RCC 7860 (cell line): ENCODE measurements around the gene ZCCHC18.
"Not testable (repeated sequence)": the region's sequence is repeated elsewhere in the genome, so short reads cannot be mapped to it uniquely, and the experiment has no call there.

Experiments used
- DNase-seq: peaks from one replicate; pipeline ENCODE4 v3.0.0-alpha.2; 2015; ENCODE audit warnings: low spot score
- FAIRE-seq: peaks from 2 replicates; lab custom pipeline; 2012; peaks lifted over from hg19 to GRCh38; lab: Jason Lieb, UNC

ZCCHC18 gene

DNA sequence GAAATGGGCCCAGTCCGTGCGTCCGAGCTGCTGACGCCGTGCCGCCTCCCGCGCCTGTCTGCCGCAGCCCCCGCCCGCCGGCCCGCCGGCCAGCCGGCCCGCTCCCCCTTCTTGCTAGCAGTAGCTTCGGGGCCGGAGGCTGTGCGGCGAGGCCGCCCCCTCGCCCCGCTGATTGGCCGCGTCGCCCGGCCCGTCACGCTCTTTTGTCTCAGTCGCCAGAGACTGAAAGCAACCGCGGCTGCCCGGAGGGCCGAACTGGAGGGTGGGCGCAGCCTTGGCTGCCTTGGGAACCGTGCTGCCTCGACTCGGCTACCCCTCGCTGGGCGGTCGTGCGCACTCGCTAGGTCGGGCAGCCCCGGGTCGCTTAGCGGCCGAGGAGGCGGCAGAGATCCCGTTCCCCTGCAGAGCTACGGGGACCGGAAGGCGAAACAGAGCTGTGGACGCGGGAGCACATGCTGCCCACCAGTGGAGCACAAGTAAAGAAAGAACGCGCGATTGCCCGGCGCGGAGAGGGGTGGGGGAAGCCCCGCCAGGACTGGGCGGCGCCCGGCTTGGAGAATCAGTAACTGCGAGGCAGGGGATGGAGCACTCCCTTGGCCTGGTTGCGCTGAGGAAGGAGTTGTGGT, at the start of gene ZCCHC18:
Gene ZCCHC18, plus strand, starts transcription at position 198 of the 626 bp plus-strand sequence. CDS start 1,589 bp downstream, outside the sequence.
- FAIRE-seq = peak; percentile 78
- peak; percentile 45 for DNase-seq

DNA sequence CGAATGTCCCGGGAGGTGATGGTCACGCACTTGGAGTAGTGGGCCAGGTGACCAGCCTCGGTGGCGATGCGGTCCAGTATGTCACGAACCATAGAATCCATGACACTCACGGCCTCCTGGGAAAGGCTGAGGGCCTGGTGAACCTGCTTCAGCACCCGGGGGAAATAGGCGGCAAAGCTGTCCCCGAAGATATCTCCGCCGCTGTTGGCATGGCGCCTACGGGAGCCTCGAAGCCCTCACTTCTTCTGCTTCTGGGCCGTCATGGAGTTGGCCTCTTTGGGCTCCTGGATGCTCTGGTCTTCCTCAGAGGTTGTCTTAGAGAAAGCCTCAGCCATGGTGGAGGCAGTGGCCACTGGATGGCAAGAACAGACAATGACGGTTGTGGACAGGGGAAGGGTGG, 49.7 kb upstream of the ZCCHC18 start:
- FAIRE-seq = not testable (repeated sequence)

DNA sequence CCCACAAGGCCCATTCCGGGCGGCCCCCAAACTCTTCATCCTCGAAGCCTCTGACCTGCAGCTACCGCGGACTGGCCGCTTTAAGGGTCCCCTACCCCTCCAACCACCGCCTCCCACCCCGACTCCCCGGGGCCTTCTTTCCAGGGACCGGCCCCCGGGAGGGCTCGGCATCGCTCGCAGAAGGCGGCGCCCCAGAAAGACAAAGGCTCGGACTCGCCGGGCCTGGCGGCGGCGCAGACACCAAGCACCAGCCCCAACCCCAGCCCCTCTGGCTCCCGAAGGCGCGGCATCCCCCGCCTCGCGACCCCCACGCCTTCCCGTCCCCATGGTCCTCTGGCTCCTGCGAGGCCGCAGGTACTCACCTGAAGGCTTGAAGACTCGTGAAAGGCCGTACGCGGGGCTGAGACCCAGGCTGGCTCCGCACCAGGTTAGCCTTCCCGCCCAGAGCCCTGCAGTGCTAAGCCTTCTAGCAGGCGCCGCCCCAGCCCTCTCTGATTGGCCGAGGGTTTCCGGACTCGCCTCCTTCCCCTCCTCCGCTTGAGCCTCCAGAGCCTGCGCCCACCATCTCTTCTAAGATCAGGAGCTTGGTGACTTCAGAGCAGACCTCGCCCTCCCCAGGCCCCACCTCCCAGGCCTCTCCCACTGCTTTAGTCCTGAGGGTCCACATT, 36.4 kb upstream of the ZCCHC18 start, which contains the start of gene TMSB15C:
Gene TMSB15C, minus strand, starts transcription at position 459 of the 668 bp plus-strand sequence.
- not testable (repeated sequence) for FAIRE-seq

More for the DNA sequence above, 49.7 kb upstream of the ZCCHC18 start:
- DNase-seq = not testable (repeated sequence)

DNA sequence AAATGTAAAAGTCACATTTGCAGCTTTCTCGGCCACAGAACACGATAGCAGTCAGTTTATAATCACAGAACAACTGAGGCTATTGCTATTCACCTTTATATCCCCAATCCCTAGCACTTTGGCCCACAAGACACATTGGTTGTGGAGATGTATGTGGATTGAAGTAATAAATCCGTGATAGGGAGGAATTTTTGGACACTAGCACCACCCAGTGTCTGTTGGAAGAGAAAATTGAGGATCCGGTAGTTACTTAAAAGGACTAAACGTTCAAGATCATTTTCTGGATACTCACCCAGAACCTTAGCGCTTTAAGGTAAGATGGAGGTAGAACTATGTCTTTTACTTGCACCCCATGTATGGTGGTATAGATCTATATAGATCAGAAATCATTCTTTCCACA, 34.5 kb upstream of the ZCCHC18 start:
- DNase-seq, FAIRE-seq: not testable (repeated sequence)

More for the DNA sequence above, 36.4 kb upstream of the ZCCHC18 start, which contains the start of gene TMSB15C:
- DNase-seq = not testable (repeated sequence)

DNA sequence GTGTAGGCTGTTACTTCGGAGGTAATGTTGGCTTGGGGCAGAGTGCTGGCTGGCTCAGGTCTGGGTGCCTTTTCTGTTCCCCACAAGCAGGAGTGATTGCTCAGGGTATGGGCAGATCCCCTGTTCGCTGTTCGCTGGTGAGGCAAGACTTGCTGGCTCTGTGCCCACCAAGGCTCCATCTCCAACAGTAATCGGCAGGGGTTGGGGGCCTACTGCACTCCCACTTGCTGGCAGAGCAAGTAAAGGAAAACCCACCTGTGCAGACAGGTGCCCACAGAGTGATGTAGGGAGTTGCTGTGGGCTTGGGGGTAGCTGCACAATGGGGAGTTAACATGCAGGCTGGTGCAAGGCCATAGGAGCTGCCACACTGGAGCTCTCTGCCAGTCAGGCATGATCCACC, 28.3 kb upstream of the ZCCHC18 start:
- no peak for DNase-seq
- FAIRE-seq = no peak

DNA sequence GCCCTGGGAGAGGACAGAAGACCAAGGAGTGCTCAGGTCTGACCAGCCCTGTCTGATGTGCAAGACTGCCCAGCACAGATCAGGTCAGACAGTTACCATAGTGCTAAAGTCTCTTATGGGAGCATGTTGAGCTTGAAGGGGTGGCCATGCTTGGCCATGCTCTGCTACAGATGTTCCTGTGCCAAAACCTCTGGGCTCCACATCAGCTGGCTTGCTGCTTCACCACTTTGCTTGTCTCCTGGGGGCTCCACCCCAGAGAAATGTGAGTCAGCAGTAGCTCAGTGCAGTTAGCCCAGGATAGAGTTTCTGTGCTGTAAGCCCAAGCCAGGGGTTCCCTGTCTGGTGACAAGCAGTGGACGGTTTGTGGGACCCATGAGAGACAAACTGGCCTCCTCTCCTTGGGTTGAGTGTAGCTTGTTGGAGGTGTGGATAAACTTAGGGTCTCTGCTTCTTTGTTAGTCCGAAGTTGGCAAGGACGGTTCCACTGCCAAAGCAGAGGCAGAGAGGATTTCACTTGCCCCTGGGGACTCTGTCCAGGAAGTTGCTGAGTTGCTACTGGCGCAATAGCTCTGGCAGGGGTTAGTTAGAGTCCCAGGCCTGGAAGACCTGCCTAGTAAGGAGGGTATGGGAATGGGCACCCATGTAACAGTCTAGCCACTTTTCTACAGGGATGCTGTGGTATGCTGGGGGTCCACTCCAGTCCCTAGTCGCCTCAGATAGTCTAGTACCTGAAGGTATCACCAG, 27.6 kb upstream of the ZCCHC18 start:
- FAIRE-seq = no peak
- DNase-seq = no peak

DNA sequence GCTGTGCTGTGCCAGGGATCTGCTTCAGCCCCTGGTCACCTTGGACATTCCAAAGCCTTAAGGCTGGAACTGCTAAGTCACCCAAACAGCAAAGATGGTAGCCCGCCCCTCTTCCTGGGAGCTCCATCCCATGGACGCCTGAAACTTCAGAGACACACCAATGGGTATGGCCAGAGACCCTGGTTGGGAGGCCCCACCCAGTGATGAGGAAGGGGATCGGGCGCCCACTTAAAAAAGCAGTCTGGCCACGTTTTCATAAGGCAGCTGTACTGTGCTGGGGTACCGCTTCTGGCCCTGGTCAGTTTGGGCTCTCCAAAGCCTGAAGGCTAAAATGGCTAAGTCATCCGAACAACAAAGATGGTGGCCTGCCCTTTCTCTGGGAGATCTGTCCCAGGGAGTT, 26.8 kb upstream of the ZCCHC18 start:
- DNase-seq (no peak), FAIRE-seq (no peak)

DNA sequence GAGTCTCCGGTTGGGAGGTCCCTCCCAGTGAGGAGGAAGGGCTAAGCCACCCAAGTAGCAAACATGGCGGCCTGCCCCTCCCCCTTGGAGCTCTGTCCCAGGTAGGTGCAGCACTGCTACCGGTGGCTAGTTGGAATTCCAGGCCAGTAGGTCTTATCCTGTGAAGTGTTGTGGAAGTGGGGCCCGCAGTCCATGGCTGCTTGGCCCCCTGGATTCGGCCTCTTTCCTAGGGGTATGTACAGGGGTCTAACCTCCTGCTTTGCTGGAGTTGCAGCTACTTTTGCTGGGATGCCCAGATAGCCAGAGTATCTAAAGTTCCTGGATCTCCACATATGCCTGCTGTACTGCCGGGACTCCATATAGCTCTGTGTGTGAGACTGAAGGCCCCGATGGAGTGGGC, 26.4 kb upstream of the ZCCHC18 start:
- DNase-seq (no peak), FAIRE-seq (no peak)

DNA sequence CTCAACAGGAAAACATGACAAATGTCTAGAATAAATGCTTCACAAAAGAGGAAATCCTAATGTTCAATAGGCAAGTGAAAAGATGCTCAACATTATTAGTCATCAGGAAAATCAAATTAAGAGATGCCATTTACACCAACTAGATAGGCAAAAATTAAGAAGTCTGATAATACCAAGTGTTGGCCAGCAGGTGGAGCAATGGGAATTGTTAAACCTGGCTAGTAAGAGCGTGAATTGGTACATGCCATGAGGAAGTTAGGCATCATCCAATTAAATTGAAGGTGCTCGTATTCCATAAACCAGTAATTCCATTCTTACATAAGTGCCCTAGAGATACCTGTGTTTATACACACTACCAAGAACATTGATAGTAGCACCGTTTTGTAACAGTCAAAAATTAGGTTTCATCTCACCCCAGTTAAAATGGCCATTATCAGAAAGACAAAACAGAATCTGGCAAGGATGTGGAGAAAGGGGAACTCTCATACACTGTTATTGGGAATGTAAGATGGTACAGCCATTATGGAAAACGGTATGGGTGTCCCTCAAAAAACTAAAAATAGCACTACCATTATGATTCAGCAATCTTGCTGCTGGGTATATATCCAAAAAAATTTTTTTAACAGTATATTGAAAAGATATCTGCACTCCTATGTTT, 14.0 kb upstream of the ZCCHC18 start:
- peak; percentile 38 for DNase-seq

DNA sequence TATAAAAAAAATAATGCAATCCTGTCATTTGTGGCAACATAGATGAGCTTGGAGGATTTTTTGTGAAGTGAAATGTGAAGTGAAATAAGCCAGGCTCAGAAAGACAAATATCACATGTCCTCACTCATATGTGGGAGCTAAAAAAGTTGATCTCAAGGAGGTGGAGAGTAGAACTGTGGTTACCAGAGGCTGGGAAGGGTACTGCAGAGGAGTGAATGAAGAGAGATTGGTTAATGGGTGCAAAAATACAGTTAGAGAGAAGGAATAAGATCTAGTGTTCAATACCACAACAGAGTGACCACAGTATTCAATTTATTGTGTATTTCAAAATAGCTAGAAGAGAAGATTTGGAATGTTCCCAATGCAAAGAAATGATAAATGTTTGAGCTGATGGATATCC, 13.4 kb upstream of the ZCCHC18 start:
- FAIRE-seq = no peak
- no peak for DNase-seq

More for the DNA sequence above, 14.0 kb upstream of the ZCCHC18 start:
- peak; percentile 90 for FAIRE-seq

DNA sequence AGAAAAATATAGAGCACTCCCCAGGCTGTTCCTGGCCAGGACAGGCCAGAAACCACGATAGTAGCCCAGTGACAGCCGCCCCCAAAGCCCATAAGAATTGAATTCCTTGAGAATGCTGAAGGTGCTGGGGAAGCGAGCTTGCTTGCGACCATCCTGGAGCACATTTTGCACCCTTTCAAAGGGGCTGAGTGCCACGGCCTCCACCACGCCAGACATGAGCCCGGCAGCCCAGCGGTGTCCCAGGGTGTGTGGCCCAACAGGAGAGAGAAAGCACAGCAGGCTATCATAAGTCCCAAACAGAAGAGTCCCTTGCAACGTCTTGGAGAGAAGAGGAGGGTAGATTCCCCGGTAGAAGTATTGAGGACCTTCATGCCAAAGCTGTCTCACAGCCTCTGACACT, 7.6 kb upstream of the ZCCHC18 start:
- FAIRE-seq (no peak), DNase-seq (no peak)

DNA sequence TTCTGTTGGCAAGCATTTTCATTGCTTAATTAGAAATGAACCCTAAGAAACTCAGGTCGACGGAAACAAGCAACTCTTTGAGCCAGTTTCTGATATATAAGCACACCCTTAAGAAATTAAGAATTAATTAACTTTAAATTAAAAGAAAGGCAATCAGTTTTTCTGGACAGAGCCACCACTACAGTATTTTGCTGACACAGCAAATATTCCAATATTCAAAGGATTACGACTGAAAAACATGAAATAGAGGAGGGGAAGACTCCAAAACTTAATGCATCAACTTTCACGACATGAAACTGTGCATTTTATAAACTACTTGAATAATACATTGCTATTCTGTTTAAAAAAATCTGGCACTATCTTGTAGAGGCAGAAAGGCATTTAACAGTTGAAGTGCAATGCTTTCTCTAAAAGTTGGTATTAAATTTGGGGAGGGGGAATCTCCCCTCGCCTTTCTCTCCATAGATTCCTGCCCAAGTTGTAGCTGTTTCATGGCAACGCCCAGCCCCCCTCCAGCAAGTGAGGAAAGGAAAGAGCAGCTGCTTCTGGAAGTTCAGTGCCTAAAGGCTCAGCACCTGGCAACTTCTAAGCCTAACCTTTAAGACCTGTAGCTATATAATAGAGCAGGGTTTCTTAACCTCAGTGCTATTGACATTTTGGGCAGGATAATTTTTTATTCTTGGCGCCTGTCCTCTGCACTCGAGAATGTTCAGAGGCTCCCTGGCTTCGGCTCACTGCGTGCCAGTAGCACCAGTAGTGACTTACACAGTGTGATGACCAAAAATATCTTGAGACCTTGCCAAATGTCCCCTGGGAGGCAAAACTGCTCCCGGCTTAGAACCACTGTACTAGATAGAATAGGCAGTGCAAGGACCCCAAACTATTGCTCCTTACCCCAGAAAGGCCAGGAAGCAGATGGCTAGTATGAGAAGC, 6.7 kb upstream of the ZCCHC18 start:
- no peak for FAIRE-seq
- no peak for DNase-seq

DNA sequence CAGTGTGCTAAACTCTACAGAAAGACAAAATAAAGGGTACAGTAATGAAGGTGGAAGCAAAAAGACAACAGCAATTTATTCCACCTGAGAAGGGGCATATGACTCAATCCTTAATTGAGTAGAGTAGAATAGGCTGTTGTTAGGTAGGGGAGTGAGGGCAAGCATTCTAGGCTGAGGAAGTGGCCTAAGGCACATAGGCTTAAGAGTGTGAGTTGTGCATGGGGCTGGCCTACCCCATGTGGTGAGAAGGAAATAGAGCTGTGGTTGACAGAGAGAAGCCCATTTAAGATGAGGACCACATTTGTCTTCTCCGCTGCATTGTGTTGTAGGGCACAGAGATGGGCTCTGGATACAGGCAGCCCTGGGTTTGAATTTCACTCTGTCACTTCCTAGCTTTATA, 3.4 kb upstream of the ZCCHC18 start:
- DNase-seq (no peak), FAIRE-seq (no peak)

DNA sequence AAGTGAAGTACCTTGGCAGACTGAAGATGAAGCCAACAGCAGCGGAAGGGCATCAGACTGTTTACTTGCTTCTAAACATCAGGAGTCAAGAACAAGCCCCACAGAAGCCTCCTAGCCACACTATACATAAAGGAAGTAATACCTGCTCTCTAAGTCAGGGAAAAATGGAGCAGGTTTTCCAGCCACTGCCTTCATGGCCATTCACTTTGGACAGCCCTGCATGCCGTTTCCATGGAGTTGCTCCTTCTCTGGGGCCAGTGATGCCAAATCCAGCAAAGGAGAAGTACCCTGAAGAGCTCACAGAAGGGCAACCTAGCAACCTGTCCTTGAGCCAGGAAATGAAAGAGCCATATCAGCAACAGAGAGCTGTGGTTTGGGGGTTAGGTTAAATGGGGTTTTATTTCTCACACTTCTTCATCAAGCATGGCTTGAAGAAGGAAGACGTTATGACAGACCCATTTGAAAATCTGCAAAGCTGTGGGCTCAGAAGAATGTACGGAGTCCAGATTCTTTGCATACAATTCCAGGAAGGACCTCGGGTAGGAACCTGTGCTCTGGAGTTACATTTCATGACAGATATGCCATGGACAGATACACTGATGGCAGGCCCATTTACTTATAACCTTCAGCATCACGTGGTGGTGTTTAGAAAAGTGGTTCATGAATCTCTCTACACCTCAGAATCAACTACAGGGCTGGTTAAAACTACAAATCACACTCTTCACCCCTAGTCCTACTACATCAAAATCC, 1.7 kb upstream of the ZCCHC18 start:
- DNase-seq, FAIRE-seq: not testable (repeated sequence)

DNA sequence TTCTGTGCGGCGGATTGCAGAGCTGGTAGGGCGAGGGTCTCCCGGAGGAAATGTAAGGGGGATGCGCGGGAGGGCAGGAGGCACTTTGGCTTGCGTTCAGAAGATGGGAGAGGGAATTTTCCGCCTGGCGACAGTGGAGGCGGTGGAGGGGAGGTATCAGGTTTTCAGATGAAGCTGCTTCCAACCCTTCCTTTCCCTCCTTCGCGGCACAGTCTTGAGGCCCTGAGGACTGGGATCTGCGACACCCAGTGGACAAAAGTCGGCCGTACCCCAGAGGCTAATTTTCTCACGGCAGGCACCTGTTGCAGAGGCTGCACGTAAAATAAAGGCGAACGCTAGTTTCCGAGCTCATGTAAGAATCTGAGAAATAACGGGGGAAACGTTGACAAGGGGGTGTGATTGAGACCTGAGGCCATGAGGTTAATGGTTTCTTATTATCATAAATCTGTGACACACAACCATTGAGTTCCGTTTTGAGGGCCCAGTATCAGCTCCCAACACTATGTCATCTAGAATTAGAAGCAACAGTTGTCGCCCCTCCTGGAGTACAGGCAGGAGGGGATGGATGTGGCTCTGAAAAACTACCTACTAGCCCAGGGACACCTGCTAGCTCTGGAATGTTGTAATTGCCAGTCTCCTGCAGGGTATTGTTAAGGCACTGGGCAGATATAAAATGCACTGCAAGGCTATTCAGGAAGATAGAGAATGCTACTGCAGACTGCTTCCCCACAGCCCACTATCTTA, 1.1 kb downstream of the ZCCHC18 start:
- DNase-seq (peak; percentile 47), FAIRE-seq (peak; percentile 72)

DNA sequence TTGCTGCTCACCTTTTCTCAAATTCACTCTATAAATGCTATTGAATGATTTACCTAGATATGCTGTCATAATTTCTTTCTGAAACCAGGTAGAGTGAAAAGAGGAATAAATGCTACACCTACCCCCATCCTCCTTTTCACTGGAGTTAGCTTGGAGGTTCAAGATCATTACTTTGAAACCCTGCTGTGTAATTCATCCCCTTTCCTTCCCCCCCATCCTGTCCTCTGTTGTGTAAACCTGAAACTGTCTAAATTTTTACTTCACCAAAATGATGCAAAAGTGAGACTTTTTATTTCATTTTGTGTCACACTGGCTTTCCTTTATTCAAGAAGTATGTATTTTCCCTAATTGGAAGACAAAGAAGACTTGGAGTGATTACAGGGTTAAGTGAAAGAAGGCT, 5.4 kb downstream of the ZCCHC18 start:
- no peak for FAIRE-seq

DNA sequence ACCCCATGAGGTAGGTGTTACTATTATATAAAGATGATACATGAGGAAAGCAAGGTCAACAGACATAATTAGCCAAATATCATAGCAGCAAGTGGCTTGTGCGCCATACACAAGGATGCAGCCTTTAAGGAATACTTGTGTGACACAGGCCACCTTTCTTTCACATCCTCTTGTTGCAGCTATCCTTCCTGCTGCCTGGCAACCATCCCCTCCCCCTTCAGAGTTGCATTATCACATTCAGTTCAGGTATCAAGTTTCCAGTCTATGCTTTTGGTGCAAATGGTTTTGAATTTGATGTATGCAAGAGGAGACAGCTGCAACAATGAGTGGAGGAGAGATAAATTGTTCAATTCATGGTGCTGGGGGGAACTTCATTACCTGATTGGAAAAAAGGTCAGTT, 6.4 kb downstream of the ZCCHC18 start:
- DNase-seq (no peak), FAIRE-seq (no peak)

More for the DNA sequence above, 5.4 kb downstream of the ZCCHC18 start:
- no peak for DNase-seq

DNA sequence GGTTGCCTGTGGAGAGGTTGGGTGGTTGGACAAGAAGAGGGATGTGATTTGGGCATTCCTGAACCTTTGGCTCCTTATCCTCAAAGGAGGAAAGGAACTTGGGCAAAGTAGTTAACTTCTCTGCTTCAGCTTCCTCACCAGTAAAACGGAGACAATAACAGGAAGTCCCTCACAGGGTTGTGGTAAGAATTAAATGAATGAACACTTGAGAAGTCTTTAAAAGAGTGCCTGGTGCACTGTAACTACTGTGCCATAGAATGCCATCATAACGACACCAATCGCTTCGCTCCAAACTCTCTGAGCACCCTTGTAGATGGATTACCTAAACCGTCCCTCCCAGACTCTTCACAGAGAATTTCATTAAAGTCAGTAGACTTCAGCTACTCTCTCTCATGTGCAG, 10.5 kb downstream of the ZCCHC18 start:
- FAIRE-seq (no peak), DNase-seq (no peak)

DNA sequence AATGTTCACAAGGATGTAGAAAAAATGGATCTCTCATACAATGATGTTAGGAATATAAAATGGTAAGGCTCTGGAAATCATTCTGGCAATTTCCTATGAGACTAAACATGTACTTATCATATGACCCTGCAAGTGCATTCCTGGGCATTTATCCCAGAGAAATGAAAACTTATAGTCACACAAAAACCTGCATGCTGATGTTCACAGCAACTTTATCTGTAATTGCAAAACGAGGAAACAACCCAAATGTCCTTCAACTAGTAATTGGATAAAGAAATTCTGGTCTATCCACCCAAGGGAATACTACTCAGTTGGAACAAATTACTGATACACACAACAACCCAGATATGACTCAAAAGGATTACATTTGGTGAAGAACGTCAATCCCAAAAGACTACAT, 14.5 kb downstream of the ZCCHC18 start:
- DNase-seq (no peak), FAIRE-seq (no peak)
